HepG2 (cell line): ENCODE results near the gene SLC17A9. TPM values are rescaled to one million over a fixed set of nuclear protein-coding genes. Genes with fewer than 3 reads are reported as not detected.

Experiments
- ATM ChIP-seq: fragments of 450-650 bp; IDR thresholded peaks from 2 replicates; pipeline ENCODE4 v1.7.1; 2017; ENCODE audit warnings: mild to moderate bottlenecking, borderline replicate concordance
- BATF2 ChIP-seq: sonication (generic); formaldehyde crosslinking; IDR thresholded peaks from 2 replicates; pipeline ENCODE4 v1.8.0; 2022; ENCODE audit warnings: mild to moderate bottlenecking, missing genetic modification reagents, moderate library complexity
- BCL3 ChIP-seq: sonication (generic); formaldehyde crosslinking; IDR thresholded peaks from 2 replicates; pipeline ENCODE4 v1.5.1; 2020; ENCODE audit warnings: mild to moderate bottlenecking, missing genetic modification reagents, moderate library complexity
- MED1 ChIP-seq: sonication (generic); formaldehyde crosslinking; IDR thresholded peaks from 2 replicates; pipeline ENCODE4 v1.4.0; 2020; ENCODE audit warnings: missing genetic modification reagents
- NFAT5 ChIP-seq: sonication (generic); formaldehyde crosslinking; IDR thresholded peaks from 2 replicates; pipeline ENCODE4 v1.4.0; 2020; ENCODE audit warnings: missing genetic modification reagents
- PLSCR1 ChIP-seq: sonication (generic); formaldehyde crosslinking; IDR thresholded peaks from 2 replicates; pipeline ENCODE4 v1.5.0; 2020; ENCODE audit warnings: missing genetic modification reagents, mild to moderate bottlenecking, borderline replicate concordance
- TFDP2 ChIP-seq: sonication (generic); formaldehyde crosslinking; IDR thresholded peaks from 2 replicates; pipeline ENCODE4 v1.4.0; 2020; ENCODE audit warnings: missing genetic modification reagents
- TOPORS ChIP-seq: sonication (generic); formaldehyde crosslinking; IDR thresholded peaks from 2 replicates; pipeline ENCODE4 v1.8.0; 2023; ENCODE audit warnings: mild to moderate bottlenecking, missing genetic modification reagents
- YEATS2 ChIP-seq: sonication (generic); formaldehyde crosslinking; IDR thresholded peaks from 2 replicates; pipeline ENCODE4 v1.4.0; 2020; ENCODE audit warnings: missing genetic modification reagents, borderline replicate concordance
- ZBTB44 ChIP-seq: sonication (generic); formaldehyde crosslinking; IDR thresholded peaks from 2 replicates; pipeline ENCODE4 v1.4.0; 2020; ENCODE audit warnings: missing genetic modification reagents
- ZMYM3 ChIP-seq: sonication (generic); formaldehyde crosslinking; IDR thresholded peaks from 2 replicates; pipeline ENCODE4 v1.5.1; 2020; ENCODE audit warnings: mild to moderate bottlenecking, missing genetic modification reagents
- ZNF224 ChIP-seq: sonication (generic); formaldehyde crosslinking; IDR thresholded peaks from 2 replicates; pipeline ENCODE4 v1.5.0; 2020; ENCODE audit warnings: mild to moderate bottlenecking, missing genetic modification reagents
- ZNF432 ChIP-seq: sonication (generic); formaldehyde crosslinking; IDR thresholded peaks from 2 replicates; pipeline ENCODE4 v1.5.0; 2020; ENCODE audit warnings: missing genetic modification reagents, mild to moderate bottlenecking, borderline replicate concordance
- ZNF597 ChIP-seq: sonication (generic); formaldehyde crosslinking; IDR thresholded peaks from 2 replicates; pipeline ENCODE4 v1.5.0; 2020; ENCODE audit warnings: missing genetic modification reagents
- ZNF788 ChIP-seq: sonication (generic); formaldehyde crosslinking; IDR thresholded peaks from 2 replicates; pipeline ENCODE4 v1.5.0; 2020; ENCODE audit warnings: mild to moderate bottlenecking, missing genetic modification reagents, borderline replicate concordance
- polyA plus RNA-seq, 8 experiments: library from polyadenylated mRNA; depleted of rRNA in 3 of 8; stranded (reverse) in 7 of 8; unstranded in 1 of 8; fragments of >200 nt; fragmentation: Illumina TruSeq in 4 of 8; extraction: Trizol in 4 of 8; gene quantifications; 2 replicates each; pipeline versions ENCODE4 v1.2.1 to v1.2.3, GENCODE V29; 2011 to 2016; ENCODE audit warnings: low read depth in 4 of 8, missing spikeins in 1 of 8, mixed read lengths in 1 of 8; ENCODE audit not compliant: insufficient read depth in 1 of 8
- total RNA-seq, 5 experiments: library from RNA; depleted of rRNA; stranded (reverse); fragments of >200 nt; fragmentation: Illumina TruSeq; extraction: Trizol; gene quantifications; 2 replicates each; pipeline ENCODE4 v1.2.3, GENCODE V29; 2016; ENCODE audit warnings: low read depth in 1 of 5

Gene SLC17A9
- total and polyA plus RNA-seq, 2 of the 13 experiments (the other 11 are each of a cell fraction or from before 2014, with no cell fraction given) = 110 to 191 TPM

GRCh38 chr20:62937268-62938104 lies 15.0 kb upstream of the SLC17A9 start (continued):
- TF ChIP-seq ATM (no peak), BCL3 (CRISPR knock-in tag) (peak; percentile 87; the same call in 1 of the 2 replicates), ZMYM3 (CRISPR knock-in tag) (peak; percentile 76; the same call in 1 of the 2 replicates), NFAT5 (CRISPR knock-in tag) (peak; percentile 97), BATF2 (CRISPR knock-in tag) (peak; percentile 90), MED1 (CRISPR knock-in tag) (peak; percentile 81), PLSCR1 (CRISPR knock-in tag) (no peak), ZNF432 (CRISPR knock-in tag) (no peak), ZNF788 (CRISPR knock-in tag) (peak; percentile 98), ZBTB44 (peak; percentile 55; the same call in 1 of the 2 replicates), TOPORS (CRISPR knock-in tag) (peak; percentile 71; the same call in 1 of the 2 replicates), YEATS2 (peak; percentile 98), ZNF224 (CRISPR knock-in tag) (0 out of 2 replicates have a peak, but pooled peaks have one; percentile 95), ZNF597 (CRISPR knock-in tag) (no peak), TFDP2 (CRISPR knock-in tag) (peak; percentile 96)
